ENCODE data around the gene TBC1D32.

The TBC1D32 gene

DNA sequence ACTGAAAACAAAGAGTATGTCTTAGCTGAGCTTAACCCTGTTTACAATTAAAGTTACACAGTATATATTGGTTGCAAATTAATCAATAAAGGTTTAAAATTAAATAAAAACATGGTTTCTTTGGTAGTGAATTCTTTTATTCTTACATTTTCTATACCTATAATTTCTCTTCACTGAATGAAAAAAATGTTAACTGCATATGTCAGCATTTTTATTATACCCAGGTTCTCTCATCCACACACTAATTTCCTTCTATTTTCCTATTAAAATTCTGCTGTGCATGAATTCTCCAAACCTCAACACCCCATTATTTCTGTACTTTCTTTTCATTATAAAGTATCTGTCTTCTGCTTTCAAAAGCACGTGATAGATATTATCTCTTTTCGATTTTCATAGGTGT is 91.9 kb downstream of the TBC1D32 start:
- no peak overlapping the region for H3K4me3 ChIP-seq (replicated peaks; ENCODE audit: insufficient read depth, low read length)
- no peaks in the 10 kb centered on the region for H3K27me3 ChIP-seq (ENCODE audit: insufficient read depth, poor library complexity, severe bottlenecking)
- TF ChIP-seq, protein P1, sequence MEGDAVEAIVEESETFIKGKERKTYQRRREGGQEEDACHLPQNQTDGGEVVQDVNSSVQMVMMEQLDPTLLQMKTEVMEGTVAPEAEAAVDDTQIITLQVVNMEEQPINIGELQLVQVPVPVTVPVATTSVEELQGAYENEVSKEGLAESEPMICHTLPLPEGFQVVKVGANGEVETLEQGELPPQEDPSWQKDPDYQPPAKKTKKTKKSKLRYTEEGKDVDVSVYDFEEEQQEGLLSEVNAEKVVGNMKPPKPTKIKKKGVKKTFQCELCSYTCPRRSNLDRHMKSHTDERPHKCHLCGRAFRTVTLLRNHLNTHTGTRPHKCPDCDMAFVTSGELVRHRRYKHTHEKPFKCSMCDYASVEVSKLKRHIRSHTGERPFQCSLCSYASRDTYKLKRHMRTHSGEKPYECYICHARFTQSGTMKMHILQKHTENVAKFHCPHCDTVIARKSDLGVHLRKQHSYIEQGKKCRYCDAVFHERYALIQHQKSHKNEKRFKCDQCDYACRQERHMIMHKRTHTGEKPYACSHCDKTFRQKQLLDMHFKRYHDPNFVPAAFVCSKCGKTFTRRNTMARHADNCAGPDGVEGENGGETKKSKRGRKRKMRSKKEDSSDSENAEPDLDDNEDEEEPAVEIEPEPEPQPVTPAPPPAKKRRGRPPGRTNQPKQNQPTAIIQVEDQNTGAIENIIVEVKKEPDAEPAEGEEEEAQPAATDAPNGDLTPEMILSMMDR (IDR thresholded peaks at IDR 0.05; ENCODE audit: insufficient read depth, low read length), result no peak
- no peak for TF ChIP-seq GABPA (IDR thresholded peaks at IDR 0.05; ENCODE audit: low read depth)
- TF ChIP-seq, protein P2, sequence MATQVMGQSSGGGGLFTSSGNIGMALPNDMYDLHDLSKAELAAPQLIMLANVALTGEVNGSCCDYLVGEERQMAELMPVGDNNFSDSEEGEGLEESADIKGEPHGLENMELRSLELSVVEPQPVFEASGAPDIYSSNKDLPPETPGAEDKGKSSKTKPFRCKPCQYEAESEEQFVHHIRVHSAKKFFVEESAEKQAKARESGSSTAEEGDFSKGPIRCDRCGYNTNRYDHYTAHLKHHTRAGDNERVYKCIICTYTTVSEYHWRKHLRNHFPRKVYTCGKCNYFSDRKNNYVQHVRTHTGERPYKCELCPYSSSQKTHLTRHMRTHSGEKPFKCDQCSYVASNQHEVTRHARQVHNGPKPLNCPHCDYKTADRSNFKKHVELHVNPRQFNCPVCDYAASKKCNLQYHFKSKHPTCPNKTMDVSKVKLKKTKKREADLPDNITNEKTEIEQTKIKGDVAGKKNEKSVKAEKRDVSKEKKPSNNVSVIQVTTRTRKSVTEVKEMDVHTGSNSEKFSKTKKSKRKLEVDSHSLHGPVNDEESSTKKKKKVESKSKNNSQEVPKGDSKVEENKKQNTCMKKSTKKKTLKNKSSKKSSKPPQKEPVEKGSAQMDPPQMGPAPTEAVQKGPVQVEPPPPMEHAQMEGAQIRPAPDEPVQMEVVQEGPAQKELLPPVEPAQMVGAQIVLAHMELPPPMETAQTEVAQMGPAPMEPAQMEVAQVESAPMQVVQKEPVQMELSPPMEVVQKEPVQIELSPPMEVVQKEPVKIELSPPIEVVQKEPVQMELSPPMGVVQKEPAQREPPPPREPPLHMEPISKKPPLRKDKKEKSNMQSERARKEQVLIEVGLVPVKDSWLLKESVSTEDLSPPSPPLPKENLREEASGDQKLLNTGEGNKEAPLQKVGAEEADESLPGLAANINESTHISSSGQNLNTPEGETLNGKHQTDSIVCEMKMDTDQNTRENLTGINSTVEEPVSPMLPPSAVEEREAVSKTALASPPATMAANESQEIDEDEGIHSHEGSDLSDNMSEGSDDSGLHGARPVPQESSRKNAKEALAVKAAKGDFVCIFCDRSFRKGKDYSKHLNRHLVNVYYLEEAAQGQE (IDR thresholded peaks at IDR 0.05; ENCODE audit: insufficient replicate concordance, low read depth), result no peak

DNA sequence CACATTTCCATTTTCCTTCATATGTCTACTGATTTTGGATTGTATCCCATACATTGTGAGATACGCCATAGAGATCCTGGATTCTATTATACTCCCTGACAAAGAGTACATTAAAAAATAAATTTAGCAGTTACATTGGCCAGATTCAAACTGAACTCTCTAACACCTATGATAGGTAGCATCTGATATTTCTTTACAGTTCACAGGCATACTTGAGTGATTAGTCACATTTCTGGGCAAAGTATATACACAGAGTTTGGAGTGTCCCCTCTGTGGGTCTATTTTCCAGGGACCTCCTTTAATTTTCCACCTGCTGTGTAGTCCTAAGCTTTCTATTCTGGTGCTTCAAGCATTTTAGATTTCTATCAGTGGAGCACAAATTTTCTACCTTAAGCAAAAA is 96.4 kb downstream of the TBC1D32 start:
- TF ChIP-seq GABPA (IDR thresholded peaks at IDR 0.05; ENCODE audit: low read depth) (no peak), SPI1 (IDR thresholded peaks at IDR 0.05; ENCODE audit: borderline replicate concordance, low read depth) (no peak), POLR2AphosphoS5 (IDR thresholded peaks at IDR 0.05; ENCODE audit: low read depth) (no peak)
- TF ChIP-seq, protein P2 (IDR thresholded peaks at IDR 0.05; ENCODE audit: insufficient replicate concordance, low read depth), result no peak
- TF ChIP-seq, protein P1 (IDR thresholded peaks at IDR 0.05; ENCODE audit: insufficient read depth, low read length), result no peak
- Histone ChIP-seq H3K27me3 (ENCODE audit: insufficient read depth, poor library complexity, severe bottlenecking) (no peaks in the 10 kb centered on the region), H3K27ac (replicated peaks) (no peak overlapping the region), H3K4me3 (replicated peaks; ENCODE audit: insufficient read depth, low read length) (no peak overlapping the region)
- no peak for DNase-seq (ENCODE audit: low read depth in 1 of 2, low spot score in 1 of 2)

More for the DNA sequence above, 91.9 kb downstream of the TBC1D32 start:
- no peak overlapping the region for H3K27ac ChIP-seq (replicated peaks)
- no peak for DNase-seq (ENCODE audit: low read depth in 1 of 2, low spot score in 1 of 2)

DNA sequence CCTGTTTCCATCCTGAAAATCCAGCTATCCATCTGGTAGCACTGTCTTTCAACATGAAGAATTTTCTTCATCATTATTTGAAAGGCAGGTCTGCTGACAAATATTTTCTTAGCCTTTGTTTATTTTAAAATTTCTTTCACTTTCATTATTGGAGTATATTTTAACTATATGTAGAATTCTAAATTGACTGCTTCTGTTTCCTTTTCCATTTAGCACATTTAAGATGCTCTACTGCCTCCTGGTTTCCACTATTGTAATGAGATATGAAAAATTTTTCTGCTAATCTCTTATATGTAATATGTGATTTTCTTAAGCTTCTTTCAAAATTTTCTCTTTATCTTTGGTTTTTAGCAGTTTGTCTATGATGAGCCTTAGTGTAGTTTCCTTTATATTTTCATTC is 97.3 kb downstream of the TBC1D32 start:
- no peak for TF ChIP-seq GABPA (IDR thresholded peaks at IDR 0.05; ENCODE audit: low read depth)
- no peak for TF ChIP-seq POLR2AphosphoS5 (IDR thresholded peaks at IDR 0.05; ENCODE audit: low read depth)
- TF ChIP-seq, protein P1 (IDR thresholded peaks at IDR 0.05; ENCODE audit: insufficient read depth, low read length), result no peak
- TF ChIP-seq, protein P2 (IDR thresholded peaks at IDR 0.05; ENCODE audit: insufficient replicate concordance, low read depth), result no peak
- no peak for TF ChIP-seq SPI1 (IDR thresholded peaks at IDR 0.05; ENCODE audit: borderline replicate concordance, low read depth)
- H3K4me3 ChIP-seq (replicated peaks; ENCODE audit: insufficient read depth, low read length), result no peak overlapping the region
- H3K27ac ChIP-seq (replicated peaks), result no peak overlapping the region
- H3K27me3 ChIP-seq (ENCODE audit: insufficient read depth, poor library complexity, severe bottlenecking), result no peaks in the 10 kb centered on the region
- no peak for DNase-seq (ENCODE audit: low read depth in 1 of 2, low spot score in 1 of 2)
